HepG2 (cell line): Measurements from ENCODE around the gene ZNF697. TPM values are rescaled to one million over a fixed set of nuclear protein-coding genes. Genes with fewer than 3 reads are reported as not detected.

Experiments
- ATAC-seq: fragments of 200-7000 bp; cut with Tn5 transposase; 3 replicates; pipeline ENCODE4 v1.9.1; 2020; ENCODE audit warnings: mild to moderate bottlenecking, moderate library complexity
- BruUV-seq: library from RNA; stranded (reverse); fragments of 400-500 nt; replicated peaks from 2 replicates; lab custom pipeline; 2021; lab: Mats Ljungman, UMichigan
- CTCF ChIA-PET: fragments of 300-600 bp; formaldehyde crosslinking; extraction: SDS; loops from one replicate; lab custom pipeline; 2021; ENCODE audit warnings: low total read pairs, inconsistent platforms, low intra/inter-chr PET ratio; lab: Yijun Ruan, JAX
- POLR2A ChIA-PET: fragments of 350-600 bp; sonication (Branson Sonifier 250); formaldehyde crosslinking; loops from one replicate; lab custom pipeline; 2020; ENCODE audit warnings: antibody characterized with exemption, inconsistent platforms; lab: Yijun Ruan, JAX
- DNase-seq: peaks from one replicate; pipeline ENCODE4 v3.0.0-alpha.2; 2015; ENCODE audit warnings: low spot score
- FAIRE-seq: peaks from 3 replicates; lab custom pipeline; 2011; peaks lifted over from hg19 to GRCh38; lab: Jason Lieb, UNC
- H2AFZ ChIP-seq: one replicate; pipeline ENCODE4 v1.6.1; 2011; ENCODE audit warnings: low read length, inconsistent platforms
- H3K27ac ChIP-seq: fragments of 300-600 bp; 3 replicates; pipeline ENCODE4 v1.8.0; 2011; ENCODE audit warnings: mixed run types, mild to moderate bottlenecking, mixed read lengths, low read length, inconsistent platforms; ENCODE audit not compliant: insufficient read depth; ENCODE audit errors: extremely low read length
- H3K27me3 ChIP-seq, 2 experiments: fragments of 200-600 bp in 1 of 2; 2 replicates in 1 of 2; 3 replicates in 1 of 2; pipeline versions ENCODE4 v1.6.0 to v1.8.0; 2011; ENCODE audit warnings: low read length in 2 of 2, mild to moderate bottlenecking in 2 of 2, moderate library complexity in 2 of 2, inconsistent platforms in 1 of 2; ENCODE audit not compliant: insufficient read depth in 2 of 2, control insufficient read depth in 1 of 2
- H3K36me3 ChIP-seq, 2 experiments: fragments of 200-600 bp in 1 of 2; replicated peaks in 1 of 2; 2 replicates in 1 of 2; 3 replicates in 1 of 2; pipeline versions ENCODE4 v1.5.1 to v1.8.0; 2011; ENCODE audit warnings: low read length in 2 of 2, inconsistent platforms in 1 of 2; ENCODE audit not compliant: insufficient read depth in 2 of 2, control insufficient read depth in 1 of 2
- H3K4me1 ChIP-seq: 2 replicates; pipeline ENCODE4 v1.5.1; 2012; ENCODE audit warnings: low read length, inconsistent platforms; ENCODE audit not compliant: insufficient read depth
- H3K4me2 ChIP-seq: 2 replicates; pipeline ENCODE4 v1.6.0; 2011; ENCODE audit warnings: low read depth, low read length, inconsistent platforms
- H3K4me3 ChIP-seq, 3 experiments: fragments of 200-600 bp in 1 of 3; sonication (generic), shearing (Covaris generic) in 1 of 3; replicated peaks in 1 of 3; 2 replicates each; pipeline ENCODE4 v1.5.1; 2011 to 2016; ENCODE audit warnings: low read length in 3 of 3, inconsistent platforms in 2 of 3, low read depth in 2 of 3, mild to moderate bottlenecking in 2 of 3, control low read depth in 1 of 3, mixed read lengths in 1 of 3; ENCODE audit not compliant: insufficient read depth in 1 of 3
- H3K79me2 ChIP-seq: one replicate; pipeline ENCODE4 v1.6.1; 2011; ENCODE audit warnings: low read length, inconsistent platforms; ENCODE audit not compliant: insufficient read depth
- H3K9ac ChIP-seq: 2 replicates; pipeline ENCODE4 v1.6.0; 2011; ENCODE audit warnings: mild to moderate bottlenecking, low read depth, low read length, inconsistent platforms; ENCODE audit not compliant: insufficient read depth
- H3K9me3 ChIP-seq: 2 replicates; pipeline ENCODE4 v1.5.1; 2012; ENCODE audit warnings: mild to moderate bottlenecking, low read length
- H4K20me1 ChIP-seq: 2 replicates; pipeline ENCODE4 v1.6.0; 2011; ENCODE audit warnings: inconsistent platforms, mild to moderate bottlenecking, low read length, moderate library complexity; ENCODE audit not compliant: insufficient read depth
- ADNP ChIP-seq: sonication (generic); formaldehyde crosslinking; IDR thresholded peaks from 2 replicates; pipeline ENCODE4 v1.4.0; 2020; ENCODE audit warnings: missing genetic modification reagents
- FOXP1 ChIP-seq, 2 experiments: fragments of 450-650 bp in 1 of 2; IDR thresholded peaks; 2 replicates each; pipeline ENCODE4 v1.6.1; 2017 to 2018; ENCODE audit warnings: antibody characterized with exemption in 1 of 2
- HOXA7 ChIP-seq: sonication (generic); formaldehyde crosslinking; IDR thresholded peaks from 2 replicates; pipeline ENCODE4 v1.8.1; 2022; ENCODE audit warnings: mild to moderate bottlenecking, missing genetic modification reagents, moderate library complexity
- MAFF ChIP-seq: IDR thresholded peaks from 2 replicates; pipeline ENCODE4 v1.6.1; 2011; ENCODE audit warnings: low read depth, low read length, improper control_type of control experiment
- MAFK ChIP-seq, 2 experiments: IDR thresholded peaks in 1 of 2; conservative IDR thresholded peaks in 1 of 2; 2 replicates each; pipeline ENCODE4 v1.6.1; 2011; ENCODE audit warnings: improper control_type of control experiment in 2 of 2, low read length in 2 of 2
- NCOR1 ChIP-seq: fragments of 200-600 bp; sonication (generic); IDR thresholded peaks from 2 replicates; pipeline ENCODE4 v1.7.0; 2017; ENCODE audit warnings: antibody characterized with exemption, low read length, borderline replicate concordance
- SMAD1 ChIP-seq: sonication (generic); formaldehyde crosslinking; IDR thresholded peaks from 2 replicates; pipeline ENCODE4 v1.4.0; 2020; ENCODE audit warnings: missing genetic modification reagents, low read depth, mild to moderate bottlenecking, borderline replicate concordance
- SNAPC2 ChIP-seq: sonication (generic); formaldehyde crosslinking; IDR thresholded peaks from 2 replicates; pipeline ENCODE4 v1.8.1; 2022; ENCODE audit warnings: mild to moderate bottlenecking, missing genetic modification reagents
- TFDP2 ChIP-seq: sonication (generic); formaldehyde crosslinking; IDR thresholded peaks from 2 replicates; pipeline ENCODE4 v1.4.0; 2020; ENCODE audit warnings: missing genetic modification reagents
- THAP11 ChIP-seq: IDR thresholded peaks from 2 replicates; pipeline ENCODE4 v1.6.1; 2016; ENCODE audit warnings: missing biosample characterization, missing genetic modification reagents
- ZFP1 ChIP-seq: IDR thresholded peaks from 2 replicates; pipeline ENCODE4 v1.6.1; 2016
- ZFP36 ChIP-seq: fragments of 150-350 bp; IDR thresholded peaks from 2 replicates; pipeline ENCODE4 v1.6.1; 2018; ENCODE audit warnings: borderline replicate concordance, low read length, low read depth; ENCODE audit not compliant: partially characterized antibody
- ZMYM4 ChIP-seq: sonication (generic); formaldehyde crosslinking; IDR thresholded peaks from 2 replicates; pipeline ENCODE4 v1.8.1; 2023; ENCODE audit warnings: mild to moderate bottlenecking, missing genetic modification reagents
- ZNF20 ChIP-seq: sonication (generic); formaldehyde crosslinking; IDR thresholded peaks from 2 replicates; pipeline ENCODE4 v1.4.0; 2020; ENCODE audit warnings: mild to moderate bottlenecking, moderate library complexity, missing genetic modification reagents
- ZNF256 ChIP-seq: sonication (generic); formaldehyde crosslinking; conservative IDR thresholded peaks from 2 replicates; pipeline ENCODE4 v1.4.0; 2020; ENCODE audit warnings: missing genetic modification reagents
- ZNF878 ChIP-seq: sonication (generic); formaldehyde crosslinking; IDR thresholded peaks from 2 replicates; pipeline ENCODE4 v1.8.1; 2023; ENCODE audit warnings: mild to moderate bottlenecking, missing genetic modification reagents, moderate library complexity
- ZSCAN12 ChIP-seq: sonication (generic); formaldehyde crosslinking; IDR thresholded peaks from 2 replicates; pipeline ENCODE4 v1.9.0; 2021; ENCODE audit warnings: mild to moderate bottlenecking, missing genetic modification reagents
- WGBS: methylation state at CpG from one replicate; pipeline ENCODE4 v1.1.6; 2017; ENCODE audit warnings: low lambda C conversion rate; 5-methylcytosine and 5-hydroxymethylcytosine counted together
- in situ Hi-C: cut with HindIII; loops from 2 replicates; pipeline ENCODE4 v1.10.0; 2017; ENCODE audit warnings: low pct_unique_long_range_greater_than_20kb; ENCODE audit not compliant: extremely low pct_ligation_motif_present
- intact Hi-C: fragments of 100-400 bp; cut with micrococcal nuclease; formaldehyde crosslinking; loops from one replicate; pipeline ENCODE4 v1.10.0; 2022; ENCODE audit not compliant: unreplicated experiment
- polyA plus RNA-seq, 8 experiments: library from polyadenylated mRNA; depleted of rRNA in 3 of 8; stranded (reverse) in 7 of 8; unstranded in 1 of 8; fragments of >200 nt; fragmentation: Illumina TruSeq in 4 of 8; extraction: Trizol in 4 of 8; gene quantifications; 2 replicates each; pipeline versions ENCODE4 v1.2.1 to v1.2.3, GENCODE V29; 2011 to 2016; ENCODE audit warnings: low read depth in 4 of 8, missing spikeins in 1 of 8, mixed read lengths in 1 of 8; ENCODE audit not compliant: insufficient read depth in 1 of 8
- total RNA-seq, 5 experiments: library from RNA; depleted of rRNA; stranded (reverse); fragments of >200 nt; fragmentation: Illumina TruSeq; extraction: Trizol; gene quantifications; 2 replicates each; pipeline ENCODE4 v1.2.3, GENCODE V29; 2016; ENCODE audit warnings: low read depth in 1 of 5
- TF ChIP-seq, protein P1 (sequence below): fragments of 450-650 bp; IDR thresholded peaks from 2 replicates; pipeline ENCODE4 v1.6.1; 2017
- TF ChIP-seq, protein P2 (sequence below): sonication (generic); formaldehyde crosslinking; IDR thresholded peaks from 2 replicates; pipeline ENCODE4 v1.8.0; 2022; ENCODE audit warnings: mild to moderate bottlenecking, missing genetic modification reagents
- TF ChIP-seq, protein P3 (sequence below): sonication (generic); formaldehyde crosslinking; IDR thresholded peaks from 2 replicates; pipeline ENCODE4 v1.4.0; 2020; ENCODE audit warnings: missing genetic modification reagents, mild to moderate bottlenecking, borderline replicate concordance

ZNF697 gene
- total and polyA plus RNA-seq, 2 of the 13 experiments (the other 11 are each of a cell fraction or from before 2014, with no cell fraction given): 2.3 to 7.1 TPM

- no peak for TF ChIP-seq ZMYM4 (CRISPR knock-in tag)
- no peak for TF ChIP-seq NCOR1
- TF ChIP-seq ZNF878 (CRISPR knock-in tag): no peak
- TF ChIP-seq TFDP2: no peak
- TF ChIP-seq THAP11 (CRISPR knock-in tag): no peak
- no peak for TF ChIP-seq HOXA7 (CRISPR knock-in tag)
- TF ChIP-seq, protein P1, sequence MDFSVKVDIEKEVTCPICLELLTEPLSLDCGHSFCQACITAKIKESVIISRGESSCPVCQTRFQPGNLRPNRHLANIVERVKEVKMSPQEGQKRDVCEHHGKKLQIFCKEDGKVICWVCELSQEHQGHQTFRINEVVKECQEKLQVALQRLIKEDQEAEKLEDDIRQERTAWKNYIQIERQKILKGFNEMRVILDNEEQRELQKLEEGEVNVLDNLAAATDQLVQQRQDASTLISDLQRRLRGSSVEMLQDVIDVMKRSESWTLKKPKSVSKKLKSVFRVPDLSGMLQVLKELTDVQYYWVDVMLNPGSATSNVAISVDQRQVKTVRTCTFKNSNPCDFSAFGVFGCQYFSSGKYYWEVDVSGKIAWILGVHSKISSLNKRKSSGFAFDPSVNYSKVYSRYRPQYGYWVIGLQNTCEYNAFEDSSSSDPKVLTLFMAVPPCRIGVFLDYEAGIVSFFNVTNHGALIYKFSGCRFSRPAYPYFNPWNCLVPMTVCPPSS: no peak
Observed at GRCh38 chr1:119653839-119654170, 5.7 kb upstream of the ZNF697 start (continued).

- FAIRE-seq (no peak), DNase-seq (no peak), ATAC-seq (no peak)
- peaks cover 2 to 44% of the 10 kb centered on the region in 2 experiments; a peak in 2 of 5 replicates for H3K27me3 ChIP-seq
- no peaks in the 10 kb centered on the region for H3K79me2 ChIP-seq
- H3K4me2 ChIP-seq: no peak overlapping the region
- intact Hi-C loops (no loop called here), in situ Hi-C loops (loop anchor here (10.0 kb wide), 1 partner anchor 62 kb away; the partner anchor contains the start of gene PHGDH)
- no peak overlapping the region for H3K27ac ChIP-seq
- peaks cover 5% of the 10 kb centered on the region for H3K4me1 ChIP-seq
- WGBS: 54% methylated on average over 4 of the region's 4 CpGs
- no peaks in the 10 kb centered on the region for H3K9me3 ChIP-seq
- no peaks in the 10 kb centered on the region for H4K20me1 ChIP-seq
- H3K36me3 ChIP-seq: no peaks in the 10 kb centered on the region
- no peak overlapping the region for H2AFZ ChIP-seq
- H3K9ac ChIP-seq: no peak overlapping the region
- ChIA-PET CTCF (no interaction called here), POLR2A (no interaction called here)
- no peak overlapping the region for H3K4me3 ChIP-seq
- BruUV-seq: no TSS peak
- TF ChIP-seq MAFK (conservative IDR thresholded peaks at IDR 0.05 in 1 of 2, IDR thresholded peaks at IDR 0.05 in 1 of 2; ENCODE audit: low read length in 2 of 2): peak; percentile 37 to 44; a peak in 2 of 4 replicates
- no peak for TF ChIP-seq ADNP
- TF ChIP-seq MAFF: peak; percentile 19; the same call in 1 of the 2 replicates
- TF ChIP-seq, protein P2, sequence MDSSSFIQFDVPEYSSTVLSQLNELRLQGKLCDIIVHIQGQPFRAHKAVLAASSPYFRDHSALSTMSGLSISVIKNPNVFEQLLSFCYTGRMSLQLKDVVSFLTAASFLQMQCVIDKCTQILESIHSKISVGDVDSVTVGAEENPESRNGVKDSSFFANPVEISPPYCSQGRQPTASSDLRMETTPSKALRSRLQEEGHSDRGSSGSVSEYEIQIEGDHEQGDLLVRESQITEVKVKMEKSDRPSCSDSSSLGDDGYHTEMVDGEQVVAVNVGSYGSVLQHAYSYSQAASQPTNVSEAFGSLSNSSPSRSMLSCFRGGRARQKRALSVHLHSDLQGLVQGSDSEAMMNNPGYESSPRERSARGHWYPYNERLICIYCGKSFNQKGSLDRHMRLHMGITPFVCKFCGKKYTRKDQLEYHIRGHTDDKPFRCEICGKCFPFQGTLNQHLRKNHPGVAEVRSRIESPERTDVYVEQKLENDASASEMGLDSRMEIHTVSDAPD (CRISPR knock-in tag): no peak
- TF ChIP-seq ZFP36: peak; percentile 7
- TF ChIP-seq, protein P3, sequence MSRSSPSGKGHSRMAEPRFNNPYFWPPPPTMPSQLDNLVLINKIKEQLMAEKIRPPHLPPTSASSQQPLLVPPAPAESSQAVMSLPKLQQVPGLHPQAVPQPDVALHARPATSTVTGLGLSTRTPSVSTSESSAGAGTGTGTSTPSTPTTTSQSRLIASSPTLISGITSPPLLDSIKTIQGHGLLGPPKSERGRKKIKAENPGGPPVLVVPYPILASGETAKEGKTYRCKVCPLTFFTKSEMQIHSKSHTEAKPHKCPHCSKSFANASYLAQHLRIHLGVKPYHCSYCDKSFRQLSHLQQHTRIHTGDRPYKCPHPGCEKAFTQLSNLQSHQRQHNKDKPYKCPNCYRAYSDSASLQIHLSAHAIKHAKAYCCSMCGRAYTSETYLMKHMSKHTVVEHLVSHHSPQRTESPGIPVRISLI (CRISPR knock-in tag): no peak
- TF ChIP-seq ZNF20 (CRISPR knock-in tag): no peak
- no peak for TF ChIP-seq SNAPC2 (CRISPR knock-in tag)
- TF ChIP-seq ZSCAN12 (CRISPR knock-in tag): no peak
- no peak for TF ChIP-seq ZNF256 (CRISPR knock-in tag)
- no peak for TF ChIP-seq SMAD1
- no peak for TF ChIP-seq FOXP1 (IDR thresholded peaks at IDR 0.05)
- TF ChIP-seq FOXP1 (CRISPR knock-in tag; IDR thresholded peaks at IDR 0.05): no peak
- TF ChIP-seq ZFP1 (CRISPR knock-in tag): no peak
Observed at GRCh38 chr1:119653135-119653838, 5.2 kb upstream of the ZNF697 start.
